ENCODE data around the gene FAM3A. TPM values are rescaled to one million over a fixed set of nuclear protein-coding genes. Genes with fewer than 3 reads are reported as not detected.
A peak's percentile ranks its signal among the peaks of the same experiment; 100 is the strongest.

Gene FAM3A
- total RNA-seq, 4 donors from 2014 or later = 18.2 to 117 (median 101) TPM

- no peaks in the 10 kb centered on the region for H3K36me3 ChIP-seq
- peak overlapping the region in 3 of 4 donors; percentile 72 to 87 (median 78) for H3K27ac ChIP-seq
- no peaks in the 10 kb centered on the region for H3K27me3 ChIP-seq
- peak overlapping the region; percentile 66 to 72 (median 70) for H3K4me3 ChIP-seq
- DNase-seq = peak in 2 of 3 donors; percentile 63 to 66
- H3K4me1 ChIP-seq = peaks cover 0 to 3% (median 2%) of the 10 kb centered on the region in 4 donors
- no peaks in the 10 kb centered on the region for H3K9me3 ChIP-seq
- TF ChIP-seq CTCF (IDR thresholded peaks at IDR 0.05) (no peak), POLR2A (IDR thresholded peaks at IDR 0.05) (no peak)
These were observed 56.9 kb downstream of the FAM3A start for GRCh38 chrX:154458954-154459778.

GRCh38 chrX:154458116-154458953 is 57.7 kb downstream of the FAM3A start, which contains the start of gene PLXNA3:
Gene PLXNA3 (plus strand): TSS chrX:154458281. CDS start chrX:154460184, 1,903 bp downstream.
- Histone ChIP-seq H3K27ac (peak within 1 kb of the TSS; percentile 54 to 87 (median 75)), H3K4me1 (peaks cover 0 to 3% (median 2%) of the 10 kb centered on the region in 4 donors), H3K36me3 (no peaks in the 10 kb centered on the region), H3K4me3 (peak within 1 kb of the TSS; percentile 66 to 72 (median 70)), H3K9me3 (no peaks in the 10 kb centered on the region), H3K27me3 (no peaks in the 10 kb centered on the region)
- DNase-seq = peak; percentile 61 to 74 (median 62)
- TF ChIP-seq CTCF (IDR thresholded peaks at IDR 0.05) (no peak), POLR2A (IDR thresholded peaks at IDR 0.05) (peak in 1 of 2 donors; percentile 86)

GRCh38 chrX:154457491-154458115 is 58.4 kb downstream of the FAM3A start:
- Histone ChIP-seq H3K4me1 (peaks cover 0 to 3% (median 2%) of the 10 kb centered on the region in 4 donors), H3K4me3 (peak overlapping the region; percentile 66 to 72 (median 70)), H3K27ac (peak overlapping the region; percentile 54 to 87 (median 75)), H3K27me3 (no peaks in the 10 kb centered on the region), H3K9me3 (no peaks in the 10 kb centered on the region), H3K36me3 (no peaks in the 10 kb centered on the region)
- TF ChIP-seq POLR2A (IDR thresholded peaks at IDR 0.05) (no peak), CTCF (IDR thresholded peaks at IDR 0.05) (no peak)
- peak; percentile 67 to 82 (median 70) for DNase-seq

Small RNAs within 50 kb of the gene (small RNA-seq; reads per million reads assigned to genes)
- 0 reads per million in 2 donors for gene RN7SL697P

Other genes starting within 250 kb of the FAM3A start
- not detected for gene TEX28, start 221.1 kb downstream of the FAM3A start, total RNA-seq
- not detected for gene TKTL1, start 220.4 kb downstream of the FAM3A start, total RNA-seq
- 100 to 1,000 TPM; 143 to 663 (median 328) TPM for gene FLNA, start 141.6 kb downstream of the FAM3A start, total RNA-seq
- 10 to 100 TPM; 21.7 to 31.4 (median 26.6) TPM for gene EMD, start 136.9 kb downstream of the FAM3A start, total RNA-seq
- gene RPL10, start 117.9 kb downstream of the FAM3A start, total RNA-seq = 1,000 to 10,000 TPM; 1,992 to 4,644 (median 2,626) TPM
- gene DNASE1L1, start 107.0 kb downstream of the FAM3A start, total RNA-seq = 10 to 100 TPM; 23.9 to 41.2 (median 32.2) TPM
- gene TAFAZZIN, start 104.7 kb downstream of the FAM3A start, total RNA-seq = 100 to 1,000 TPM; 105 to 147 (median 112) TPM
- 10 to 100 TPM; 11.6 to 80.0 (median 54.9) TPM for gene ATP6AP1, start 87.6 kb downstream of the FAM3A start, total RNA-seq
- 100 to 1,000 TPM in 2 of 4 donors, 10 to 100 TPM in 2; 65.2 to 278 (median 117) TPM for gene GDI1, start 79.1 kb downstream of the FAM3A start, total RNA-seq
- gene FAM50A, start 72.1 kb downstream of the FAM3A start, total RNA-seq = 100 to 1,000 TPM in 1 of 4 donors, 10 to 100 TPM in 3; 35.6 to 212 (median 54.6) TPM
- gene PLXNA3, start 58.0 kb downstream of the FAM3A start, total RNA-seq = 10 to 100 TPM; 38.0 to 54.6 (median 48.4) TPM
- gene LAGE3, start 37.0 kb downstream of the FAM3A start, total RNA-seq = 10 to 100 TPM in 3 of 4 donors, 1 to 10 TPM in 1; 8.5 to 15.7 (median 10.8) TPM
- 10 to 100 TPM; 20.6 to 45.9 (median 34.6) TPM for gene UBL4A, start 29.6 kb downstream of the FAM3A start, total RNA-seq
- 10 to 100 TPM; 11.6 to 19.8 (median 16.5) TPM for gene SLC10A3, start 25.6 kb downstream of the FAM3A start, total RNA-seq
- gene G6PD, start 30.6 kb upstream of the FAM3A start, total RNA-seq = 10 to 100 TPM; 14.0 to 65.2 (median 43.1) TPM
- 10 to 100 TPM; 11.9 to 74.3 (median 23.3) TPM for gene IKBKG, start 31.4 kb upstream of the FAM3A start, total RNA-seq
- not detected for gene CTAG1A, start 68.9 kb upstream of the FAM3A start, total RNA-seq
- gene CTAG1B, start 103.0 kb upstream of the FAM3A start, total RNA-seq = not detected
- gene CTAG2, start 137.3 kb upstream of the FAM3A start, total RNA-seq = not detected
- 1 to 10 TPM; 3.5 to 7.4 (median 5.0) TPM for gene GAB3, start 234.8 kb upstream of the FAM3A start, total RNA-seq
- gene DKC1, start 246.6 kb upstream of the FAM3A start, total RNA-seq = 100 to 1,000 TPM in 1 of 4 donors, 10 to 100 TPM in 3; 22.8 to 128 (median 39.0) TPM